HTR-8/SVneo (cell line): ENCODE data around the gene KIAA0232.

ENCODE experiments used
- DNase-seq: peaks from one replicate; pipeline ENCODE4 v3.0.0; 2011; ENCODE audit warnings: low spot score, mixed read lengths; ENCODE audit not compliant: insufficient read length
- FAIRE-seq: peaks from 2 replicates; lab custom pipeline; 2011; peaks lifted over from hg19 to GRCh38; lab: Jason Lieb, UNC

KIAA0232 gene

GRCh38 chr4:6840062-6840976, 57.8 kb downstream of the KIAA0232 start:
- no peak for DNase-seq
- no peak for FAIRE-seq

GRCh38 chr4:6845027-6845426, 62.5 kb downstream of the KIAA0232 start:
- FAIRE-seq: no peak
- no peak for DNase-seq

GRCh38 chr4:6845574-6845973, 63.0 kb downstream of the KIAA0232 start:
- no peak for FAIRE-seq
- no peak for DNase-seq

GRCh38 chr4:6847178-6847577, 64.7 kb downstream of the KIAA0232 start:
- no peak for DNase-seq
- no peak for FAIRE-seq

- DNase-seq (no peak), FAIRE-seq (no peak)
Observed at GRCh38 chr4:6848717-6849305, 66.3 kb downstream of the KIAA0232 start.

- FAIRE-seq: no peak
- no peak for DNase-seq
Observed at GRCh38 chr4:6849691-6850090, 67.2 kb downstream of the KIAA0232 start.

GRCh38 chr4:6851431-6851830, 68.9 kb downstream of the KIAA0232 start:
- FAIRE-seq (no peak), DNase-seq (no peak)

GRCh38 chr4:6851962-6852361, 69.4 kb downstream of the KIAA0232 start:
- FAIRE-seq (no peak), DNase-seq (no peak)

GRCh38 chr4:6852582-6852981, 70.1 kb downstream of the KIAA0232 start:
- DNase-seq (no peak), FAIRE-seq (no peak)

GRCh38 chr4:6854098-6854744, 71.7 kb downstream of the KIAA0232 start:
- no peak for FAIRE-seq
- DNase-seq: no peak

- FAIRE-seq: peak; percentile 69
- DNase-seq: no peak
Observed at GRCh38 chr4:6855692-6856297, 73.3 kb downstream of the KIAA0232 start.

- FAIRE-seq (no peak), DNase-seq (no peak)
Observed at GRCh38 chr4:6856391-6856790, 73.9 kb downstream of the KIAA0232 start.

- no peak for FAIRE-seq
- no peak for DNase-seq
Observed at GRCh38 chr4:6857009-6857882, 74.7 kb downstream of the KIAA0232 start.

GRCh38 chr4:6858997-6859396, 76.5 kb downstream of the KIAA0232 start:
- no peak for FAIRE-seq
- DNase-seq: no peak

GRCh38 chr4:6859543-6859942, 77.0 kb downstream of the KIAA0232 start:
- no peak for FAIRE-seq
- no peak for DNase-seq

GRCh38 chr4:6868386-6868785, 85.9 kb downstream of the KIAA0232 start:
- FAIRE-seq (no peak), DNase-seq (no peak)

- no peak for DNase-seq
- FAIRE-seq: no peak
Observed at GRCh38 chr4:6869944-6870343, 87.4 kb downstream of the KIAA0232 start.

- peak; percentile 62 for FAIRE-seq
Observed at GRCh38 chr4:6873291-6873690, 90.8 kb downstream of the KIAA0232 start.

GRCh38 chr4:6873792-6874461, 91.4 kb downstream of the KIAA0232 start:
- FAIRE-seq: peak; percentile 67

More at GRCh38 chr4:6873291-6873690, 90.8 kb downstream of the KIAA0232 start:
- peak; percentile 26 for DNase-seq

More at GRCh38 chr4:6873792-6874461, 91.4 kb downstream of the KIAA0232 start:
- DNase-seq: peak; percentile 54
